GM12878 (cell line): ENCODE data around the gene GALNT16. TPM values are rescaled to one million over a fixed set of nuclear protein-coding genes. Genes with fewer than 3 reads are reported as not detected.

ENCODE experiments used
- ATAC-seq: fragments of 200-7000 bp; cut with Tn5 transposase; 3 replicates; pipeline ENCODE4 v1.9.1; 2020; ENCODE audit warnings: mild to moderate bottlenecking, moderate library complexity
- BruUV-seq: library from RNA; stranded (reverse); fragments of 400-500 nt; replicated peaks from 2 replicates; lab custom pipeline; 2021; lab: Mats Ljungman, UMichigan
- CTCF ChIA-PET: fragments of 300-600 bp; sonication (Branson Sonifier 250); formaldehyde crosslinking; extraction: SDS; loops from one replicate; lab custom pipeline; 2021; ENCODE audit warnings: inconsistent platforms; lab: Yijun Ruan, JAX
- POLR2A ChIA-PET: fragments of 350-600 bp; formaldehyde crosslinking; extraction: SDS; loops from one replicate; lab custom pipeline; 2021; ENCODE audit warnings: inconsistent platforms; lab: Charles Lee
- RAD21 ChIA-PET: fragments of 300-600 bp; sonication (Branson Sonifier 250); formaldehyde crosslinking; loops from one replicate; lab custom pipeline; 2023; ENCODE audit warnings: antibody characterized with exemption; ENCODE audit not compliant: unreplicated experiment; lab: Charles Lee
- SMC1A ChIA-PET: fragments of 300-600 bp; sonication (Branson Sonifier 250); formaldehyde crosslinking; loops from one replicate; lab custom pipeline; 2023; ENCODE audit not compliant: unreplicated experiment, uncharacterized antibody; lab: Charles Lee
- DNase-seq: peaks from one replicate; pipeline ENCODE4 v3.0.0-alpha.2; 2011; ENCODE audit warnings: low read depth, low spot score
- FAIRE-seq: peaks from 3 replicates; lab custom pipeline; 2011; peaks lifted over from hg19 to GRCh38; lab: Jason Lieb, UNC
- H2AFZ ChIP-seq: 2 replicates; pipeline ENCODE4 v1.6.0; 2011; ENCODE audit warnings: low read depth, low read length, control low read depth; ENCODE audit not compliant: control insufficient read depth
- H3K27ac ChIP-seq: 2 replicates; pipeline ENCODE4 v1.5.1; 2011; ENCODE audit warnings: control low read depth; ENCODE audit not compliant: control insufficient read depth, insufficient read depth
- H3K27me3 ChIP-seq, 2 experiments: replicated peaks in 1 of 2; 2 replicates each; pipeline versions ENCODE4 v1.6.0 to v1.6.1; 2011; ENCODE audit warnings: low read length in 1 of 2; ENCODE audit not compliant: control insufficient read depth in 2 of 2, insufficient read depth in 2 of 2
- H3K36me3 ChIP-seq, 2 experiments: 2 replicates each; pipeline ENCODE4 v1.5.1; 2011; ENCODE audit warnings: low read length in 1 of 2; ENCODE audit not compliant: control insufficient read depth in 2 of 2, insufficient read depth in 2 of 2
- H3K4me1 ChIP-seq: 2 replicates; pipeline ENCODE4 v1.6.1; 2011; ENCODE audit warnings: mild to moderate bottlenecking, low read length, moderate library complexity, mixed read lengths; ENCODE audit not compliant: control insufficient read depth, insufficient read depth
- H3K4me2 ChIP-seq: 2 replicates; pipeline ENCODE4 v1.6.0; 2011; ENCODE audit warnings: control low read depth; ENCODE audit not compliant: control insufficient read depth, insufficient read depth
- H3K4me3 ChIP-seq: fragments of 200-600 bp; sonication (generic); 2 replicates; pipeline ENCODE4 v1.5.1; 2016
- H3K79me2 ChIP-seq: 2 replicates; pipeline ENCODE4 v1.6.0; 2011; ENCODE audit warnings: low read length; ENCODE audit not compliant: control insufficient read depth, insufficient read depth
- H3K9ac ChIP-seq: 2 replicates; pipeline ENCODE4 v1.8.0; 2011; ENCODE audit warnings: low read length, control low read depth, mixed read lengths; ENCODE audit not compliant: control insufficient read depth, insufficient read depth
- H3K9me3 ChIP-seq: replicated peaks from 3 replicates; pipeline ENCODE4 v1.5.1; 2011; ENCODE audit warnings: mild to moderate bottlenecking, low read length; ENCODE audit not compliant: control insufficient read depth, insufficient read depth
- H4K20me1 ChIP-seq: 2 replicates; pipeline ENCODE4 v1.6.0; 2011; ENCODE audit not compliant: control insufficient read depth, insufficient read depth
- BCL11A ChIP-seq: IDR thresholded peaks from 2 replicates; pipeline ENCODE4 v1.6.1; 2011; ENCODE audit warnings: low read depth, low read length
- CHD2 ChIP-seq: IDR thresholded peaks from 2 replicates; pipeline ENCODE4 v1.6.1; 2011; ENCODE audit warnings: low read depth, low read length, improper control_type of control experiment, borderline replicate concordance
- CTCF ChIP-seq, 3 experiments: IDR thresholded peaks in 2 of 3; conservative IDR thresholded peaks in 1 of 3; 2 replicates each; pipeline ENCODE4 v1.5.1; 2011; ENCODE audit warnings: low read depth in 3 of 3, low read length in 3 of 3, mild to moderate bottlenecking in 3 of 3, control low read depth in 2 of 3, moderate library complexity in 2 of 3, inconsistent platforms in 1 of 3, mixed read lengths in 1 of 3; ENCODE audit not compliant: control insufficient read depth in 2 of 3, insufficient read depth in 1 of 3; ENCODE audit errors: extremely low read depth in 1 of 3
- GATAD2B ChIP-seq: fragments of 450-650 bp; conservative IDR thresholded peaks from 2 replicates; pipeline ENCODE4 v1.6.1; 2017; ENCODE audit warnings: low read depth, mild to moderate bottlenecking, moderate library complexity
- IRF4 ChIP-seq: IDR thresholded peaks from 2 replicates; pipeline ENCODE4 v1.6.1; 2011; ENCODE audit warnings: low read depth, low read length
- MEF2A ChIP-seq: IDR thresholded peaks from 2 replicates; pipeline ENCODE4 v1.6.1; 2011; ENCODE audit warnings: low read depth, mild to moderate bottlenecking, low read length, moderate library complexity; ENCODE audit not compliant: insufficient read depth
- NR2F1 ChIP-seq: fragments of 450-650 bp; conservative IDR thresholded peaks from 2 replicates; pipeline ENCODE4 v1.6.1; 2017; ENCODE audit warnings: mild to moderate bottlenecking
- PBX3 ChIP-seq: IDR thresholded peaks from 2 replicates; pipeline ENCODE4 v1.6.1; 2011; ENCODE audit warnings: mild to moderate bottlenecking, low read depth, low read length, moderate library complexity; ENCODE audit not compliant: insufficient replicate concordance
- PRDM15 ChIP-seq: fragments of 450-650 bp; formaldehyde crosslinking; IDR thresholded peaks from 2 replicates; pipeline ENCODE4 v1.4.0; 2020; ENCODE audit warnings: mild to moderate bottlenecking, moderate library complexity
- REST ChIP-seq: IDR thresholded peaks from 2 replicates; pipeline ENCODE4 v1.6.1; 2012; ENCODE audit warnings: mild to moderate bottlenecking, low read depth, low read length
- SIN3A ChIP-seq: IDR thresholded peaks from 2 replicates; pipeline ENCODE4 v1.6.1; 2012; ENCODE audit warnings: low read depth, low read length, improper control_type of control experiment
- SMAD1 ChIP-seq: fragments of 450-650 bp; IDR thresholded peaks from 2 replicates; pipeline ENCODE4 v1.6.1; 2018; ENCODE audit warnings: mild to moderate bottlenecking, low read depth; ENCODE audit not compliant: partially characterized antibody
- STAT1 ChIP-seq: fragments of 450-650 bp; conservative IDR thresholded peaks from 2 replicates; pipeline ENCODE4 v1.6.1; 2014; ENCODE audit warnings: antibody characterized with exemption, mild to moderate bottlenecking
- WGBS: methylation state at CpG from one replicate; pipeline ENCODE4 v1.1.6; 2016; ENCODE audit warnings: low lambda C conversion rate; ENCODE audit not compliant: insufficient replicate concordance, insufficient coverage; ENCODE audit errors: missing lambda C conversion rate; 5-methylcytosine and 5-hydroxymethylcytosine counted together
- in situ Hi-C: fragments of 300-500 bp; cut with MboI; formaldehyde crosslinking; loops from 9 replicates; pipeline ENCODE4 v1.14.3; 2018; ENCODE audit warnings: mixed read lengths
- intact Hi-C: fragments of 100-400 bp; cut with micrococcal nuclease; formaldehyde crosslinking; loops from one replicate; pipeline ENCODE4 v1.14.2; 2022; ENCODE audit not compliant: unreplicated experiment
- polyA plus RNA-seq, 11 experiments: library from polyadenylated mRNA; depleted of rRNA in 4 of 11; unstranded in 6 of 11; stranded (reverse) in 5 of 11; fragments of >200 nt; fragmentation: Nextera tagmentation in 4 of 11; fragmentation: Illumina TruSeq in 1 of 11; extraction: Ambion mirVana in 4 of 11; extraction: Trizol in 1 of 11; gene quantifications; 1 replicate in 1 of 11; 2 replicates in 10 of 11; pipeline versions ENCODE4 v1.2.1 to v1.2.3, GENCODE V29; 2011 to 2016; ENCODE audit warnings: inconsistent platforms in 2 of 11, missing spikeins in 2 of 11, low read depth in 1 of 11
- total RNA-seq, 4 experiments: library from RNA; depleted of rRNA in 3 of 4; stranded (reverse); fragments of >200 nt in 3 of 4; fragmentation: Illumina TruSeq in 1 of 4; extraction: Trizol in 1 of 4; gene quantifications; 2 replicates each; pipeline versions ENCODE4 v1.2.1 to v1.2.3, GENCODE V29; 2013 to 2021

Gene GALNT16
- total and polyA plus RNA-seq, 10 of the 15 experiments (the other 5 are each of a cell fraction or from before 2014, with no cell fraction given): under 0.01 to 0.08 (median 0.03) TPM; not detected in 3

- in situ Hi-C loops (loop anchor here (25.0 kb wide), 1 partner anchor 500 kb away; no protein-coding TSS in a partner anchor), intact Hi-C loops (no loop called here)
- H3K27me3 ChIP-seq: no peaks in the 10 kb centered on the region
- no peak overlapping the region for H3K4me2 ChIP-seq
- SMC1A ChIA-PET: no interaction called here
- BruUV-seq: no TSS peak
- no peak for DNase-seq
- RAD21 ChIA-PET: no interaction called here
- no peaks in the 10 kb centered on the region for H3K79me2 ChIP-seq
- no peaks in the 10 kb centered on the region for H4K20me1 ChIP-seq
- no peak overlapping the region for H2AFZ ChIP-seq
- no peaks in the 10 kb centered on the region for H3K9me3 ChIP-seq
- no peak overlapping the region for H3K27ac ChIP-seq
- FAIRE-seq: no peak
- WGBS: 93% methylated on average over 12 of the region's 12 CpGs
- H3K9ac ChIP-seq: no peak overlapping the region
- H3K4me3 ChIP-seq: no peak overlapping the region
- H3K36me3 ChIP-seq: peaks cover 4 to 11% of the 10 kb centered on the region in 2 experiments
- ATAC-seq: no peak
- POLR2A ChIA-PET: no interaction called here
- CTCF ChIA-PET: interaction anchor here (6.5 kb wide), 1 partner anchor 220 kb away, joined by 126 read pairs; no protein-coding TSS in a partner anchor
- H3K4me1 ChIP-seq: no peaks in the 10 kb centered on the region
- TF ChIP-seq REST: no peak
- no peak for TF ChIP-seq GATAD2B
- TF ChIP-seq NR2F1: no peak
- no peak for TF ChIP-seq STAT1
- TF ChIP-seq PRDM15 (CRISPR knock-in tag): no peak
- no peak for TF ChIP-seq CTCF (IDR thresholded peaks at IDR 0.05 in 2 of 3, conservative IDR thresholded peaks at IDR 0.05 in 1 of 3; ENCODE audit: control insufficient read depth in 2 of 3, extremely low read depth in 1 of 3, insufficient read depth in 1 of 3, low read depth in 3 of 3, low read length in 3 of 3)
- no peak for TF ChIP-seq SIN3A
- TF ChIP-seq SMAD1: no peak
- TF ChIP-seq MEF2A: no peak
- no peak for TF ChIP-seq PBX3
- TF ChIP-seq IRF4: no peak
- TF ChIP-seq CHD2: no peak
- no peak for TF ChIP-seq BCL11A
Measured at GRCh38 chr14:69237584-69237983, 22.4 kb upstream of the GALNT16 start.
